ENCODE data around the gene CHD5. TPM values are rescaled to one million over a fixed set of nuclear protein-coding genes. Genes with fewer than 3 reads are reported as not detected.

CHD5 gene
- total RNA-seq, 1 experiment from 2014 or later = 2.4 TPM

- Mint-ChIP-seq H3K36me3 (peaks cover 47% of the 10 kb centered on the region), H3K4me1 (no peaks in the 10 kb centered on the region), H3K27ac (no peak overlapping the region), H3K4me3 (no peak overlapping the region), H3K27me3 (ENCODE audit: low read depth) (no peaks in the 10 kb centered on the region), H3K9me3 (no peaks in the 10 kb centered on the region)
- CTCF ChIA-PET = interaction anchor here (0.6 to 1.9 kb wide), 3 partner anchors 14 to 20 kb away, joined by 3 to 8 read pairs (median 4); no protein-coding TSS in a partner anchor
- DNase-seq (ENCODE audit: low spot score) (no peak), ATAC-seq (no peak)
- POLR2A ChIA-PET = no interaction called here
- TF ChIP-seq, protein P1, sequence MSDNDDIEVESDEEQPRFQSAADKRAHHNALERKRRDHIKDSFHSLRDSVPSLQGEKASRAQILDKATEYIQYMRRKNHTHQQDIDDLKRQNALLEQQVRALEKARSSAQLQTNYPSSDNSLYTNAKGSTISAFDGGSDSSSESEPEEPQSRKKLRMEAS (CRISPR knock-in tag; IDR thresholded peaks at IDR 0.05) = no peak
- no peak for TF ChIP-seq RELA (CRISPR knock-in tag; IDR thresholded peaks at IDR 0.05; ENCODE audit: borderline replicate concordance)
- TF ChIP-seq, protein P2, sequence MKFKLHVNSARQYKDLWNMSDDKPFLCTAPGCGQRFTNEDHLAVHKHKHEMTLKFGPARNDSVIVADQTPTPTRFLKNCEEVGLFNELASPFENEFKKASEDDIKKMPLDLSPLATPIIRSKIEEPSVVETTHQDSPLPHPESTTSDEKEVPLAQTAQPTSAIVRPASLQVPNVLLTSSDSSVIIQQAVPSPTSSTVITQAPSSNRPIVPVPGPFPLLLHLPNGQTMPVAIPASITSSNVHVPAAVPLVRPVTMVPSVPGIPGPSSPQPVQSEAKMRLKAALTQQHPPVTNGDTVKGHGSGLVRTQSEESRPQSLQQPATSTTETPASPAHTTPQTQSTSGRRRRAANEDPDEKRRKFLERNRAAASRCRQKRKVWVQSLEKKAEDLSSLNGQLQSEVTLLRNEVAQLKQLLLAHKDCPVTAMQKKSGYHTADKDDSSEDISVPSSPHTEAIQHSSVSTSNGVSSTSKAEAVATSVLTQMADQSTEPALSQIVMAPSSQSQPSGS (CRISPR knock-in tag; IDR thresholded peaks at IDR 0.05; ENCODE audit: borderline replicate concordance, low read depth) = no peak
- TF ChIP-seq CBFB (CRISPR knock-in tag; IDR thresholded peaks at IDR 0.05; ENCODE audit: low read depth) = no peak
- TF ChIP-seq MYBL2 (CRISPR knock-in tag; IDR thresholded peaks at IDR 0.05) = no peak
- TF ChIP-seq RORB (CRISPR knock-in tag; IDR thresholded peaks at IDR 0.05) = no peak
- TF ChIP-seq, protein P3, sequence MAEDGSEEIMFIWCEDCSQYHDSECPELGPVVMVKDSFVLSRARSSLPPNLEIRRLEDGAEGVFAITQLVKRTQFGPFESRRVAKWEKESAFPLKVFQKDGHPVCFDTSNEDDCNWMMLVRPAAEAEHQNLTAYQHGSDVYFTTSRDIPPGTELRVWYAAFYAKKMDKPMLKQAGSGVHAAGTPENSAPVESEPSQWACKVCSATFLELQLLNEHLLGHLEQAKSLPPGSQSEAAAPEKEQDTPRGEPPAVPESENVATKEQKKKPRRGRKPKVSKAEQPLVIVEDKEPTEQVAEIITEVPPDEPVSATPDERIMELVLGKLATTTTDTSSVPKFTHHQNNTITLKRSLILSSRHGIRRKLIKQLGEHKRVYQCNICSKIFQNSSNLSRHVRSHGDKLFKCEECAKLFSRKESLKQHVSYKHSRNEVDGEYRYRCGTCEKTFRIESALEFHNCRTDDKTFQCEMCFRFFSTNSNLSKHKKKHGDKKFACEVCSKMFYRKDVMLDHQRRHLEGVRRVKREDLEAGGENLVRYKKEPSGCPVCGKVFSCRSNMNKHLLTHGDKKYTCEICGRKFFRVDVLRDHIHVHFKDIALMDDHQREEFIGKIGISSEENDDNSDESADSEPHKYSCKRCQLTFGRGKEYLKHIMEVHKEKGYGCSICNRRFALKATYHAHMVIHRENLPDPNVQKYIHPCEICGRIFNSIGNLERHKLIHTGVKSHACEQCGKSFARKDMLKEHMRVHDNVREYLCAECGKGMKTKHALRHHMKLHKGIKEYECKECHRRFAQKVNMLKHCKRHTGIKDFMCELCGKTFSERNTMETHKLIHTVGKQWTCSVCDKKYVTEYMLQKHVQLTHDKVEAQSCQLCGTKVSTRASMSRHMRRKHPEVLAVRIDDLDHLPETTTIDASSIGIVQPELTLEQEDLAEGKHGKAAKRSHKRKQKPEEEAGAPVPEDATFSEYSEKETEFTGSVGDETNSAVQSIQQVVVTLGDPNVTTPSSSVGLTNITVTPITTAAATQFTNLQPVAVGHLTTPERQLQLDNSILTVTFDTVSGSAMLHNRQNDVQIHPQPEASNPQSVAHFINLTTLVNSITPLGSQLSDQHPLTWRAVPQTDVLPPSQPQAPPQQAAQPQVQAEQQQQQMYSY (CRISPR knock-in tag; IDR thresholded peaks at IDR 0.05) = no peak
- TF ChIP-seq ATF1 (CRISPR knock-in tag; IDR thresholded peaks at IDR 0.05) = no peak
- no peak for TF ChIP-seq TCF7 (CRISPR knock-in tag; IDR thresholded peaks at IDR 0.05; ENCODE audit: low read depth)
- no peak for TF ChIP-seq ZNF121 (CRISPR knock-in tag; IDR thresholded peaks at IDR 0.05)
- TF ChIP-seq, protein P4, sequence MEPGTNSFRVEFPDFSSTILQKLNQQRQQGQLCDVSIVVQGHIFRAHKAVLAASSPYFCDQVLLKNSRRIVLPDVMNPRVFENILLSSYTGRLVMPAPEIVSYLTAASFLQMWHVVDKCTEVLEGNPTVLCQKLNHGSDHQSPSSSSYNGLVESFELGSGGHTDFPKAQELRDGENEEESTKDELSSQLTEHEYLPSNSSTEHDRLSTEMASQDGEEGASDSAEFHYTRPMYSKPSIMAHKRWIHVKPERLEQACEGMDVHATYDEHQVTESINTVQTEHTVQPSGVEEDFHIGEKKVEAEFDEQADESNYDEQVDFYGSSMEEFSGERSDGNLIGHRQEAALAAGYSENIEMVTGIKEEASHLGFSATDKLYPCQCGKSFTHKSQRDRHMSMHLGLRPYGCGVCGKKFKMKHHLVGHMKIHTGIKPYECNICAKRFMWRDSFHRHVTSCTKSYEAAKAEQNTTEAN (CRISPR knock-in tag; IDR thresholded peaks at IDR 0.05) = no peak
- TF ChIP-seq NR2C2 (CRISPR knock-in tag; IDR thresholded peaks at IDR 0.05) = no peak
- no peak for TF ChIP-seq ZNF138 (CRISPR knock-in tag; conservative IDR thresholded peaks at IDR 0.05)
- no peak for TF ChIP-seq IRF1 (CRISPR knock-in tag; IDR thresholded peaks at IDR 0.05)
- no peak for TF ChIP-seq PRRX2 (CRISPR knock-in tag; IDR thresholded peaks at IDR 0.05)
- TF ChIP-seq ERG (CRISPR knock-in tag; IDR thresholded peaks at IDR 0.05) = no peak
- TF ChIP-seq FOXK1 (CRISPR knock-in tag; IDR thresholded peaks at IDR 0.05) = no peak
- no peak for TF ChIP-seq ETV6 (CRISPR knock-in tag; IDR thresholded peaks at IDR 0.05)
- no peak for TF ChIP-seq TEAD1 (CRISPR knock-in tag; IDR thresholded peaks at IDR 0.05)
Observed at GRCh38 chr1:6224718-6225117, 44.6 kb upstream of the CHD5 start.
